Stimulated activated naive CD4-positive, alpha-beta T cell (primary cell): ENCODE results near the gene ZBTB24.
A peak's percentile ranks its signal among the peaks of the same experiment; 100 is the strongest.

Experiments used
- DNase-seq, 6 experiments: peaks; one replicate each; lab custom pipeline; 2025; lab: John Stamatoyannopoulos, UW

Gene ZBTB24

DNA sequence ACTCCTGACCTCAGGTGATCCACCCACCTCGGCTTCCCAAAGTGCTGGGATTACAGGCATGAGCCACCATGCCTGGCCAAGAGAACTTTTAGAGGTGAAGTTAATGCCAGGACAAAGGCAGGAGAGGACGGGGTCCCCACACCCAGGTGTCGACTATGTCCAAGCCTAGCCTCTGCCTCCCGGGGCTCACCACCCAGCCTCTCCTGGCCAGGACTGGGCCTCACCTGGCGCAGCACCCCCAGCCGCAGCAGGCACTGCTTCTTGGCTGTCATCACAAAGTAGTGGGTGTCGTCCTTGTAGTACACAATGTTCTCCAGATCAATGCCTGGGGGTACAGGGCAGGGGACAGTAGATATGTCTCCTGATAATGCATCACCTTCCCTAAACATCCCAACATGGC is 31.6 kb downstream of the ZBTB24 start:
- DNase-seq, result no peak

DNA sequence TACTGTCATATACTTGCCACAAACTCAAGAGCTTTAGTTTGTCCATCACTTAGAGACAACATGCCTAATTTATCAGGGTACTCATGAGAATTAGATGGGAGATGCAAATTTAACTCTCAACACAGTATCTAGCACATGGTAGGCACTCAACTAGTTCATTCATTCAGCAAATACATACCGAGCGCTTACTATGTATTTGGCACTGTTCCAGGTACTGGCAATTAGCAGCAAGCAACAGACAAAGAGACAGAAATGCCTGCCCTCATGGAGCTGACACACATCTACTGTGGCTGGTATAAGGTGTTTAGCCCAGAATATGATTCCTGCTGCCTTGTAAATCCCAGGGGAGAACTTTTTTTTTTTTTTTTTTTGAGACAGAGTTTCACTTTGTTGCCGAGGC is 32.2 kb downstream of the ZBTB24 start:
- no peak for DNase-seq

DNA sequence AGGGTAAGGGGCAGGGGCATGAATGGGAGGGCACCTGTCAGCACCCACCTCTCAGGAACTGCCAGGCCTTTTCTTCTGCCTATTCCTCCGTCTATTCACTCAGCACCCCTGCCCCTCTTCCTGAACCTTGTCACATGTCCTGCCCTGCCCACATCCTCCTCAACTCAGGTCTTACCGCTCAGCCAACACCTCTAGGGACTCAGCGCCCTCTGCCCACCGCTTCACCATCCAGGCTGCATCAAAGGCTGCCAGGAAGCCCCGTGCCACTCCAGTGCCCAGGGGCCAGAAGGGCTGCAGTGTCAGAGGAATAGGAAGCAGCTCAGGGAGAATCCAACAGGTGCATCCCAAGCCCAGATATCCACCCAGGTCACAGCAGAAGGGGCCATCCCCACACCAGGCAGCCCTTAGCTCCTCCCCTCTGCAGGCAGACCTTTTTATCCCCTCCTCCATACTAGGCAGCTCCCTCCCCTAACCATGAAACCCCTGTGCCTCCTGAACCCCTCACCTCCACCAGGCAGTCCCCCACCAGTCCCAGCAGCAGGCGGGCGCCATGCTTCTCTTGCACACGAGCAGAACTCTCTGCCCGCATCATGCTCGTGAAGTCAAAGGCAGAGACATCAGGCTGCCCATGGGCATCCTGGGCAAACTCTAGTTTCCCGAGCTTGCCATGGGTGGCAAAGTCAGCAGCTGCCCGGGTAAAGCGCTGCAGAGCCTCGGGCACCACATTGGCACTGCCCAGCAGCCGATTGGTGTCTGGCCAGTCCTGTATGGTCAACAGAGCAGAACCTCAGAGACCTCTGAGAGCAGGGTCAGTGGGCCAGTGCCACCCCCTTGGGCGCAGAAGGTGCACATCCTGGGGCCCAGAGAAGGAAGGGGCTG is 33.0 kb downstream of the ZBTB24 start:
- peak in 3 of 6 experiments; percentile 34 to 38 (median 36) for DNase-seq

DNA sequence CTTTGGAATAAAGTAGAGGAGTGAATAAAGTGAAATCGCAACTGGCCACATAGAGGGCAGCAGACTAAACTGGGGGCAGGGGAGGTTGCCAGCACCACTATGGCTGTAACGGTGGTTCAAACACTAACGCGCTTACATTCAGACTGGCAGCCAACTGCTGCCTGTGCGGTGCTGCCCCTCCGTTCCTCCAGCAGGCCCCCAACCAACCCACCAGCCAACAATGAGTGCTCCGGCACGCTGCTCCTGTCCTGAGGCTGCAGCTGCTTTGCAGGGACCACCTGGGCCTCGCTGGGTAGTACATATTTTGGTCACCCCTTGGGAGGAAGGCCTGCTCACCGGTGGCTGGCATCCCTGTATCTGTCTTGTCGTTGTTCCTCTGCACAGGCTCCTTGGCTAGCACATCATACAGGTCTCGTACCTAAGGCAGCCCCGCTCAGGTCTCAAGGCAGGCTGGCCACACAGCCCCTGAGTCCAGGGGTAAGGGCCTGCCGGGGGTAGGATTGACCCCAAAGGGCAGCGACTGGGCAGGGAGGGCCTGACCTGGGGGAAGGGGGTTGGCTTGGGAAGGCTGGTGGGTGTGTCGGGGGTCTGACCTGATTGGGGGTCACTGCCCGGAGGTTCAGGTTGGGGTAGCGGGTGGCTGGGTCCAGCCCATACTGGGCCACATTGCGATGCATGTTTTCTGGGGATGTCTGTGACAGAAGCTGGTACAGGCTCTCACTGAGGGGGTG is 33.8 kb downstream of the ZBTB24 start:
- no peak for DNase-seq

DNA sequence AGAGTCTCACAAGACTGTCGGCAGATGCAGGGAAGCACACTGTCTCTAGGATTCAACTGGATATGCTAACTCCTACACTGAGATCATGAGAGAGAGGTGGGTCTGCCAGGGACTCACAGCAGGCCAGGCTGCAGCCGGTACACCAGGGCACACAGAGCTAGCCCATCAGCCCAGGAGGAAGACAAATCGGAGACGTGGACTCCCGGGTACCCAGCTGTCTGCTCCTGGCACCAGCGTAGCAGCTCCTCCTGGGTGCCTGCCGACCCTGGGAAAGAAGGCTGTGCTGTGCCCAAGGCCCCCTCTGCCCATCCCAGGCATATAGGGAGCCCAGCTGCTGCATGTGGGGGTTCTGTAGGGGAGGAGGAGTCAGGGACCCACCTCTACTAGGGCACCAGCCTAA is 34.4 kb downstream of the ZBTB24 start:
- DNase-seq, result no peak

DNA sequence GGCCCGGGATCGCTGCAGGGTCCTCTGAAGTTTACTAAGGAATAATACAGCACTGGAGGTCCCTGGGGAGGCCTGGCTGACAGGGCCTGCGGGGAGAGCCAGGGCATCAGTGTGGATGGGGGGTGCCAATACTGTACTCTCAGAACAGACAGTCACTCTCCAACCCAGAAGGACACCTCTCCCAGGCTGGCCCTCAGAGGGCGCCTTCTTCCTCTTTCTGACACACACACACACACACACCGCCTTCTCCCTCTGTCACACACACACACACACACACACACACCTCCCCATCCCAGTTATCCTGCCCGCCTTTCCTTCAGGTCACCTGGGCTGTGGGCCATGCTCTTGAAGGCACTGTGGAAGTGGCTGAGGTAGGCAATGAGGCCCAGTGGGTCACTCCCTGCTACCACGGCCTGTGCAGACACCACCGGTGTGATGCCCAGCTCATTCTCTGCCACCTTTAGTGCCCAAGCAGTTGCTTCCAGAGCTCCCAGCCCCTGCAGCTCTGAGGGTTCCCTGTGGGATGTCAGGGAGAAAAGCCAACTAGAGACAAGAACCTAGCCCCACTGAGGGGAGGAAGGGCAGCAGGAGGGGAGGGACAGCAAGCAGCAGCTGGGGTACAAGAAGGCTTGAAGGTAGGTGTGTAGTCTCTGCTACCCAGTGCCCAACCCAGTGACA is 35.0 kb downstream of the ZBTB24 start:
- no peak for DNase-seq

DNA sequence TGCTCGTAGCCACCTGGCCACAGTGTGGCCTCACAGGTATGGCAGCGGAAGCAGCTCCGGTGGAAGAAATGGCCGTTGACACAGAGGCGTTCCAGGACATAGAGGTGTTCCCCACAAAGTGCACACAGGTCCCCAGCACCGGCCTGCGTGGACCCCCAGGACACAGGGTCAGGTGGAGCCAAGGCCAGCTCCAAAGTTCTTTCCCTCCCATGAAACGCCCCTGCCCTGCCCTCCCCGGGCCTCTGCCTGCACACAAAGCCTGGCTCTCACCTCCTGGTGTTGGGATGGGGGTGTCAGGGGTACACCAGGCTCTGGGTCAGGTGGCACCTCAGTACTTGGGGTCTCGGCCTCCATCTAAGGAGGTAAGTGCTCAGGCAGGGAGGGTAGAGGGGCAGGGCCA is 35.9 kb downstream of the ZBTB24 start:
- no peak for DNase-seq

DNA sequence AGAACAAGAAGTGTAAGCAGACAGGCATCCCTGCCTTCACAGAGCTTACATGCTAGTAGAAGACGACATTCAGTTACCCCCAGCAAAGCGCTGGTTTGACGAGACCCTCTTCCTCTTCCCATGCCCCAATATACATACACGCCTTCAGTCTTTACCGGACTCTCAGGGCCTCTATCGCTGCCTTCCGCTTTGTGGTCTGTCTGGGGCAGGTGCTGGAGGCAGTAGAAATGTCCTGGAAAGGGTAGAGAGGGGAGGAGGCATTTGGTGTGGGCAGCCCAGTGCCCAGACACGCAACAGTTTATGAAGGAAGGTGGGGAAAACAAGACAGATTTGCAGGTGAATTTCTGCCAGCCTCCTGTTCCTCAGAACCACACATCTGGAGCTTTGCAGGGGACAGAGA is 36.5 kb downstream of the ZBTB24 start:
- no peak for DNase-seq

DNA sequence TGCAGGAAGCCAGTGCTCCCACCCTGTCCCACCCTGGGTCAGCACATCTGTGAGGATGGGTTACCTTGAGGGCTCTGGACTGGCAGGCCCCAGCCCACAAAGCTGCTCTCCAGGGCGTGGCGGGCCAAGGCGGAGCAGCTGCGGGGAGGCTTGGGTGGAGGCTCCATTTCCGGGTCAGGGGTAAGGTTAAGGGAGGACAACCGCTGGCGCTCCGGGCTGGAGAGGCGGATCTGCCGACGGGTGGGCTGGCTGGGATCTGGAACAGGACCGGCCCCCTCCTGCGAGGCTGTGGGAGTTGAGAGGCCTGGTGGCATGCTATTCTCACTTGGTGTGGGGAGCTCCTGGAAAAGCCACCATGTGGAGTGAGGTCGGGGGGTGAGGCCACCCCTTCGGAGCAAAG is 36.9 kb downstream of the ZBTB24 start:
- DNase-seq, result no peak

DNA sequence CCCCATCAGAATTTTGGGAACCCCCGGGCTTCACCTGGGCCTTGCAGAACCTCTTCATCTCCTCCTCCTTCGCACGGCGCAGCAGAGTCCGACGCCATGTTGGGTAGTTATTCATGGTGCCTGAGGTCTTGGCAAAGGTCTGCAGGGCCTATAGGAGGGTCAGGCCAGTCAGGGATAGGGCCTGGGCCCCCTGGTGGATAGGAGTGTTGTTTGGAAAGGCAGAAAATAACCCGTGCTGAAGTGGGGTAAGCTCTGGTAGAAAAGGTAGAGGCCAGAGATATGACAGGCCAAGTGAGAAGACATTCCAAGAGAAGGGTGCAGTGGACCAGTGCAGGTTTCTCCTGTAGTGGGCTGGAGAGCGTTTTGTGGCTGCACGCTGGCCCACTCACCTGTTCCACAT is 37.6 kb downstream of the ZBTB24 start:
- DNase-seq, result no peak

DNA sequence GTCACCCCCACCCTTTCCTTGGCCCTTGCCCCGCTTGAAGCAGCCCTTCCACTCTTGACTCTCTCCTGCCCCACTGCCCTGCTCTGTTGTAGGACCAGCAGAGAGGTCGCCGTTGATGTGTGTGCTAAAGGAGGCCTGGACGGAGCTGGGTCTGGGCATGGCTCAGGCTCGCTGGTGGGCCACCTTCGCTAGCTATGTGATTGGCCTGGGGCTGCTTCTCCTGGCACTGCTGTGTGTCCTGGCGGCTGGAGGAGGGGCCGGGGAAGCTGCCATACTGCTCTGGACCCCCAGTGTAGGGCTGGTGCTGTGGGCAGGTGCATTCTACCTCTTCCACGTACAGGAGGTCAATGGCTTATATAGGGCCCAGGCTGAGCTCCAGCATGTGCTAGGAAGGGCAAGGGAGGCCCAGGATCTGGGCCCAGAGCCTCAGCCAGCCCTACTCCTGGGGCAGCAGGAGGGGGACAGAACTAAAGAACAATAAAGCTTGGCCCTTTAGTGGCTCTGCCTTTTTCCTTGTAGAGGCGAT is 39.5 kb downstream of the ZBTB24 start:
- no peak for DNase-seq

DNA sequence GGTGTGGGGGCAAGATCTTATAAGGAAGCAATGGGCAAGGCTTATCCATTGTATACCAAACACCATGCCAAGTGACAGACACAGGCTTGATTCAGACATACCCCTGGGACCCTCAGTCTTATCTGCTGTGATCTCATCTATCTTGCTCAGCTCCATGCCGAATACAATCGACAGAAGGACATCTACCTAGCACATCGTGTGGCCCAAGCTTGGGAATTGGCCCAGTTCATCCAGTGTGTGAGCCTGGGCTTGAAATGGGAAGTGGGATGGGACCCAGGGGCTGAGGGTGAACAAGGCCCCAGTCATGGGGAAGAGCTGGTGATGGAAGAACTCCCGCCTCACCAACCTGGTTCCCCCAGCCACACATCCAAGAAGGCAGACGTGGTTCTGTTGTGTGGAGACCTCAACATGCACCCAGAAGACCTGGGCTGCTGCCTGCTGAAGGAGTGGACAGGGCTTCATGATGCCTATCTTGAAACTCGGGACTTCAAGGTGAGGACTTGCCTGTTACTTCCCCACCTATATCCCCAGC is 40.6 kb downstream of the ZBTB24 start:
- DNase-seq, result no peak

DNA sequence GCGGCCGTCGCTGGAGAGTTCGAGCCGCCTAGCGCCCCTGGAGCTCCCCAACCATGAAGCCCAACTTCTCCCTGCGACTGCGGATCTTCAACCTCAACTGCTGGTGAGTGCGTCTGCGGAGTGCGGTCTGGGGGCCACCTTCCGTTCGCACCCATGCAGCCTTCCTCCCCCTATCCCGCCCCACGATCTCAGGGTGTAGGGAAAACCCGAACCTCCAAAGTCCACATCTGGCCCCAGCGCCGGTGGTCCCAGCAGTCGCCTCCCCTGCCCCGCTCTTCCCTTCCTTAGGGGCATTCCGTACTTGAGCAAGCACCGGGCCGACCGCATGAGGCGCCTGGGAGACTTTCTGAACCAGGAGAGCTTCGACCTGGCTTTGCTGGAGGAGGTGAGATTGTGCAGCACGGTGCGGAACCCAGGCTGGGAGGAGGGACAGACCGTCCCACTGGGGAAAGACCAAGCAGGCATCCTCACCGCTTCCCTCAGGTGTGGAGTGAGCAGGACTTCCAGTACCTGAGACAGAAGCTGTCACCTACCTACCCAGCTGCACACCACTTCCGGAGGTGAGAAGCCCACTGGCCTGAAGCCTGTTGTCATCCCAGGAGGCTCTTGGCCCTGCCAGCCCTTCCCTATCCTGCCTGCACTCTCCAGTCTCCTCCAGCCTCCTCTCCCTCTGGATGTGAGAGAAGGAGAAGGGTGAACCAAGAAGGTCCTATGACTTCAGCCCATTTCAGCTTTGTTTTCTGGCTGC is 41.8 kb downstream of the ZBTB24 start:
- peak; percentile 40 to 73 (median 48) for DNase-seq

DNA sequence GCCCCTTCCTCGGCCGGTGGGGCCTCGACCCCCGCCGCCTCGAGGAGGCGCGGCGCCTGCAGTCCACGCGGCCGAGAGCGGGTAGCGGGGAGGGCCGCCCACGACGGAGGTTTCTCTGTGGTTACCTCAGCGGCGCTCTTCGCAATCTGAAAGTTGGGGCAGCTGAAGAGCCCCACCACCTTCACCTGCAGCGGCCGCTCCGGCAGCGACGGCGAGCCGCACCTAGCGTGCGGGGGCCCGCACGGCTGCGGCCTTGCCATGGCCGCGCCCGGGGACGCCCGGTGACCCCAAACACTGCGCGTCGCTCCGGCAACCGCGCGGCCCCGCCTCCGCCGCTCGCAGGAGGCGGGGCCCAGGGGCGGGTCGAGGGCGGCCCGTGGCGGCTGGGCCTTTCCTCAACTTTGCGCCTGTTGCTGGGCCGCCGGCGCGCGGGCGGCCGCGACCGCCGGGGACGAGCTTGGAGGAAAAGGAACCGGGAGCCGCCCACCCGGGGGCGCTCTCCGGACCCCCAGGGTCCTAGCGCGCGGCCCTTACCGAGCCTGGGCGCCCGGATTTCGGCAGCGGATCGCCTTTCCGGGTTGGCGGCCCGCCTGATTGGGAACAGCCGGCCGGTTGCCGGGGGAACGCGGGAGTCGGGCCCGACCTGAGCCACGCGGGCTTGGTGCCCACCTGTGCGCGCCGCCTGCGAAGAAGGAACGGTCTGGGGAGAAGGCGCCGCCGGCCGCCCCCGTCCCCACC is 42.5 kb downstream of the ZBTB24 start, which contains the start of the genes PPIL6 and SMPD2:
Gene PPIL6, minus strand, starts transcription at position 298 of the 738 bp plus-strand sequence. Its CDS starts 38 bp downstream, at position 260.
Gene SMPD2, plus strand, starts transcription at position 394 of the 738 bp plus-strand sequence. CDS start 398 bp downstream, outside the sequence.
- peak; percentile 61 to 77 (median 70) for DNase-seq

DNA sequence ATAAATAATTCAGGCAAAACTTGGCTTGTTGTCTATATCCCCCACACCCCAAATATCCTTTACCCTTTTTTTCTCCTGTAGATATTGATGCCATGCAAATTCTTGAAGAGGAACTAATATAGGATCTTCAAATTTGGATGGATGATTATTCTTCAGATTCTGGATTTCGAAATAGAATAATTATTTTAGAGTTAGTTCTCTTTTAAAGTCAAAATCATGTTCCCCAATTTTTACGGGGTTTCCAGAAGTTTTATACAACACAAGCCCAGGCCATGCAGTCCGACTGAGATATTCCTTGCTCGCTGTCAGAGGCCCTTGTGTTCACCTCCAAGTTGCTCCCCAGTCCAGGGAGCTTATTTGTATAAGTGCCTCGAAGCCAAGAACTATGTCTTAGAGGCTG is 47.0 kb downstream of the ZBTB24 start:
- DNase-seq, result no peak

DNA sequence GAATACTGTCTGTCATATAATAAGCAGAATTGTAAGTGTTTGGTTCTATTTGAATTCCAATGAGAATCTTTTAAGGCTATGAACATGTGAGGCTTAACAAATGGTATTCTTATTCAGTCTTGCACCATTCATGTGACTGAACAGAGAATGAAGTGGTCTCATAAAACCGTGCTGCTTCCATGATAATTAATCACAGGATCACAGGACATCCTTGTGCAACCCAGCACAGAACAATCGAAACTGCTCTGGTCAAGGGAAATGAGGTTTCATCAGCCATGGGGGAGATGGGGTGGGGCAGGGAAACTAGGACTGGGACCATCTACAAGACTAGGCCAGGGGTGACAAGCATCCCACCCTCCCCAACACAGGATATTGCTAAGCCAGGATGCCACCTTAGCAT is 48.6 kb downstream of the ZBTB24 start:
- DNase-seq, result no peak

DNA sequence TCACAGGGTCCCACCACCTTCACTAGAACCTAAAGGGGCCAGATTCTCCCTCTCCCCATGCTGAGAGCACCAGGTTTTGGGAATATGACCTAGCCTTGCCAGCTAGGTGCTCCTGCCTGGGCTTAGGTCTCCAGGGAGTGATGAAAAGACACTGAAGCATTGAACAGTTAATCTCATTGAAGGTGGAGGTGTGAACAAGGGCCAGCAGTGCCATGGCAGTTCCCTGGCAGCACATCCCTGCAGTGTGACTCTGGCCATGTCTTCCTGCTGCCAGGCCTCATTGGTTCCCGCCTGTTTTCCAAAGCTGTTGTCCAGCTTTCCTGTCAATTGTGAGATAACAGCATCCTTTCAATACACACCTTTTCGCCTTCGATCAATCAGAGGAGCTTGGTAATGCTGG is 53.5 kb downstream of the ZBTB24 start:
- no peak for DNase-seq

DNA sequence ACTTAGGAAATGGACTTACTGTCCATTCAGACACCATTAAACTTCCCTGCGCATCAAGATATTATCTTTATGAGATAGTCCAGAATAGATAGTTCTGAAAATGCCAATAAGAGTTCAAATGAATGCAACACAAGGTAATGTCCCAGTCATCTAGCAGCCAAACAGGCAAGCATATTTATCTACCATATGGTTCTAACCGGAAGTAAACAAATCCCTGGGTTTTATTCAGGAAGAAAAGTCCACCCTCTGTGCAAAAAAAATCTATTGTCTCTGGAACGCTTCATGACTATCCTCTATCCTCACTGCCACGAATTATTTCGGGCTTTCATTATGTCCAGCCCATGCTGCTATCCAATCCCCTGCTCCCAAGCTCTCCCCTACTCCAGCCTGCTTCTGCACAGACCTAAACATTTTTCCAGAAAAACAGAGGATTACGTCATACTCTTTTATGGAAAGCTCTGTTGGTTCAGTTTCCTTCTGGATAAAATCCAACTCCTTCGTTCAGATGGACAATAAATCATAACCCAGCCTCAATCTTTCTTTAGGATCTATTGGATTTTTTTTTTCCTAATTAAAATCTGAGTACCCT is 54.0 kb downstream of the ZBTB24 start:
- DNase-seq, result no peak

DNA sequence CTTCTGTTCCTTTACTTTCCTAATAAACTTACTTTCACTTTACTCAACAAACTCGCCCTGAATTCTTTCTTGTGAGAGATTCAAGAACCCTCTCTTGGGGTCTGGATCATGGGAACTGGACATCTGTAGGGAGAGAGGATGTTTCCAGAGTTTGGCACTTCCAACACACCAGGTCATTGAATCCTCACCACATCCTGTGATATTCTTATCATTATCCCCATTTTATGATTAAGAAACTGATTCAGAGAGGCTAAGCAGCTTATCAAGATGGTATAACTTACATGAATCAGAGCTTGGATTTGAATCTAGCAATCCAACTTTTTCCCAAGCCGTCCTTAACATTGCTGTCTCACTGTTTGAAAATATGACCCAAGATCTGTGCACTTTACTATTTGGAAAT is 58.1 kb downstream of the ZBTB24 start:
- DNase-seq, result no peak

DNA sequence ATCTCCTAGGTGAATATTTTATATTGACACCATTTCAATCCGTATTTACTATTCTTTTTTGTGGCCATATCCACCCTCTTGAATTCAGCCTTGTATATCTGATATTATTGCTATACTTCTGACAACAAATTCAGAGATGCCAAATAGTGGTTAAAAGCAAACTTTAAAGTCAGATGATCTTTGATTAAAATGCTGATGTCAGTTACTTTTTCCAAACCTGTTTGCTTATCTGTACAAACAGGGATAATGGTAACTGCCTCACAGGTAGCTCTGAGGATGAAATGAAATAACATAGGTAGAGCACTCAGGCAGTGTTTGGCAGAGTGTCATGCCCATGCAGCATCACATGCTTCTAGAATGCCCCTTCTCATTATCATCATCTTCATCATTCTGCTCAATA is 61.8 kb downstream of the ZBTB24 start:
- DNase-seq, result no peak
